Activated CD8-positive, alpha-beta memory T cell treated with anti-CD3 and anti-CD28 coated beads for 4 hours (primary cell): ENCODE measurements around the gene ADGRF5.

Experiments used
- DNase-seq, 2 donors: peaks; one replicate each; pipeline ENCODE4 v3.0.0-alpha.2; 2020; ENCODE audit warnings: low read depth in 2 of 2

The ADGRF5 gene

GRCh38 chr6:46930331-46930730 lies 8.6 kb upstream of the ADGRF5 start:
- DNase-seq, result no peak

- no peak for DNase-seq
Measured at GRCh38 chr6:46927066-46927465, 5.3 kb upstream of the ADGRF5 start.

GRCh38 chr6:46926481-46926880 lies 4.7 kb upstream of the ADGRF5 start:
- no peak for DNase-seq

DNA sequence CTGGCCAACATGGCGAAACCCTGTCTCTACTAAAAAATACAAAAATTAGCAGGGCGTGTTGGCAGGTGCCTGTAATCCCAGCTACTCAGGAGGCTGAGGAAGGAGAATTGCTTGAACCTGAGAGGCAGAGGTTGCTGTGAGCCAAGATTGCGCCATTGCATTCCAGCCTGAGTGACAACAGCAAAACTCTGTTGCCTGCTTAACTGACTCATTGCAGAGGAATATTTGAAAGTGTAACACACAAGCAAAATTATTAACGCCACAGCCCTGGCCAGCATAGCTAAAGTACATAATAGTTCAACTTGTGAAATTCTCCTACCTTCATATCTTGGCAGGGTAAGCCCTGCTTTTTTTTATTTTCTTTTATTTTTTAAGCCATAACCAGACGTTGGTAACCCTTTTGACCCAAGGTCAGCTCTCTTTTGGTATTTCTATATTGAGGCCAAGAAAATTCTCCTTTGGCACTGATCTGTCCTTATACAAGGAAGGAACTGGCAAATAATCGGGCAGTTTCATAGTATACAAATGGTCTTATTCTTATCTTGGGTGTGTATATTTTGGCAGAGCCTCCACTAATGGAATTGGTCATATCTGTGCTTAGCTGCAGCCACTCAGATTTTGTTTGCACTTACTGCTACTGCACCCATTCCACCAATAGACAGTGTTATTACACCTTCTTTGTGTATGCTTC lies 4.0 kb upstream of the ADGRF5 start:
- no peak for DNase-seq

DNA sequence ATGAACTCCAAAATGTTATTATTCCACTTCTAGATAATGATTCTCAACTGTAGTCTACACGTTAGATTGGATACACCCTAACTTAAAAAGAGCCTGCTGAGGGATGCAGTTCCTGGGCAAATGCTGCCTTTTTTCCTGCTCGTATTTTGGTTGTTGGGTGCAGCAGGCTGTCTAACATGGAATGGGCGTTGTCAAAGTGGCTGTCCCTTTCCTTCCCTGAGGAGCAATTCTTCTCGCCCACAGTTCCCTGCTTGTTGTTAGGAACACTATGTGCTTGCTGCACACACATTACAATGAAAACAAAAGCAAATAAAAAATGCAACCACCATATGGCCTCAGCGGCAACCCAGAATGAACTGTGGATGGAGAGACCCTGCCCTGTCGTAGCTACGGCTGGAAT lies 1.7 kb upstream of the ADGRF5 start:
- DNase-seq, result no peak

DNA sequence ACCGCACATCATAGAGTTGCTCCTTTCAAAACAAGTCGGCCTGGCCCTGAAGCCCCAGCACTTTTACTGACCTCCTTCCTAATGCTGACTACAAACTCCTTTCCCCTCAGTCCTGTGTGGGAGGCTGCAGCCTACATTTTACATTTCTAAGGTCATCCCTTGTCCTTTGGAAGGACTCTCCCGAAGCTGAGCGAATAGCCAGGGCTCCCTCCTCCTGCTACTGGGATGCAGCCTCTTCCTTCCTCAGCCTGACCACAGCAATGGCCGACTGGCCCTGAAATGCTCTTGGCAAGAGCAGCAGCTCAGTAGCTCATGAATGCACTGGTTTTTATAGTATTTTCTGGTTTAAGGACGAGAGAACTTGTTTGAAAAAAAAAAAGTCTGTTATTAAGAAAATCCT lies 679 bp downstream of the ADGRF5 start:
- no peak for DNase-seq

DNA sequence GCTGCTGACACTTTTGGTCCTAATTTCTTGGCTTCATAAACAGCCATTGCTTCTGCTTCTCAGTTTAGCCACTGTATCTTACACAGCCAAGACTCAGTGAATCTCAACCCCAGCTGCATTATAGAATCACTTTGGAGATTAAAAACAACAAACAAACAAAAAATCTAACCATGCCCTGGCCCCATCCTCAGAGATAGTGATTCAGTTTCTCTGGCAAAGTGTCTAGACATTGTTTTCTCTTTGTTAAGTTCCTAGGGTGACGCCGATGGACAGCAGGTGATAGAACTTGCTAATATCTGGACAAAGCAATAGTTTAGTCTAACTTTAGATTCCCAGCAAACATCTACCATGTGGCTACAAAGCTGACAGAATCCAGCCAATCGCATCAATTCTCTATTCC lies 2.9 kb downstream of the ADGRF5 start:
- DNase-seq, result no peak

DNA sequence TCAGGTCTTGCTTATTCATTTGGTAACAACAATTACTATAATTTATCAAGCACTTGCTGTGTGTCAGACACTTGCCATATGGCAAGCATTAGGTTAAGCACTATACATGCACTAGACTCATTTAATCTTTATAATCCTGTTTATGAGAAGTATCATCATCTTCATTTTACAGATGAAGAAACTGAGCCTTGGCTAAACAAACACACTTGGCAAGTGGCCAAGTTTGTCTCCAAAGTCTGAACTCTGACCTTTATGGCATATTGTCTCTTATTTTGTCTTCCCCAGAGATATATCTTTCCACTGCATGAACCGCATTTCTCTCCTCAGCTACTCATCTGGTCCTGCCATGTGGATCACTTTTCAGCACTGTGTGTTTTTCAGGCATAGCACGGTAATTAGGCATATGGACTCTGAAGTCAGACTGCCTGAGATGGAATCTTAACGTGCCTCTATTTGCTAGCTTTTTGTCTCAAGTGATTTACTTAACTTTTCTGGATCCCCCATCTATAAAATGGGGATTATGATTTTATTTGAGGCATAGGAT lies 4.7 kb downstream of the ADGRF5 start:
- no peak for DNase-seq

- DNase-seq, result no peak
Measured at GRCh38 chr6:46915866-46916265, 5.9 kb downstream of the ADGRF5 start.

DNA sequence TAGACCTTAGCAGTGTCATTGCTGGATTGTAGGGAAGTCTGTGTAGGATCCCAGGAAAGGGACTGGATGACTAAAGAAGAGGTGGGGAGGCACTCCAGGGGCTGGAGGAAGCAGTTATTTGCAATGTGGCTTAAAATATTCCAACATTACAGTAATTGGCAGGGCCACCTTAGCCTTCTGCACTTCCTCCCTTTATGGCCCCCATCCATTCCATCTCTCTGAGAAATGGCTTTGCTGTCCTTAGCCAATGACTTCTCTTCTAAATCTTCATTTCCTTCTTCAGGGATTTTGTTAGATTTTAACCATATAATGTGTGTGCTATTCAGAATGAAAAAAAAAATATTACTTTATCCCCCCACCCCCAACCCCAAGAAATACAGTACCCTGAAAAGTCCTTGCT lies 6.4 kb downstream of the ADGRF5 start:
- no peak for DNase-seq

DNA sequence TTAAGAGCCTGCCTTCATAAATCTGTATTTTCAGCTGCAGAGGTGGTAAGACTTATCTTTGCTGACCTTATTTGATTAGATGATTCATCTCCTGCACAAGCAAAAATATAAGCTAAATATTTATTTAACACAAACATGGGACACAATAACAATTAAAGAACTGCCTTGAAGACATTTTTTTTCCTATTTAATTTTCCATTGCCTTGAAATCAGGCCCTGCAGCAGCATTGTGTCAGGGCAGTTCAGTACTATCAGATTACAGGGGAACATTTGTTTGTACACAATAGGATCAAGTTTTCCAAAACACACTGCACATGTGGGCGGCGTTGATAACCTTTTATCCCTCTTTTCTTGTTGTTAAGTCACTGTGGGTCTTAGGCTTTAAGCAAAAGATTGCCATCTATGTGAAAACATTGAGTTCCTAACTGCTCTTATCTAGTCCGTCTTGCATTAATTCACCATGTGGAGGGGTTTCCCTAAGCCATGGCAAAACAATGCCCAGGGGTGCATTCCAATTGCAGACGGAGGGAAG lies 7.4 kb downstream of the ADGRF5 start:
- no peak for DNase-seq

DNA sequence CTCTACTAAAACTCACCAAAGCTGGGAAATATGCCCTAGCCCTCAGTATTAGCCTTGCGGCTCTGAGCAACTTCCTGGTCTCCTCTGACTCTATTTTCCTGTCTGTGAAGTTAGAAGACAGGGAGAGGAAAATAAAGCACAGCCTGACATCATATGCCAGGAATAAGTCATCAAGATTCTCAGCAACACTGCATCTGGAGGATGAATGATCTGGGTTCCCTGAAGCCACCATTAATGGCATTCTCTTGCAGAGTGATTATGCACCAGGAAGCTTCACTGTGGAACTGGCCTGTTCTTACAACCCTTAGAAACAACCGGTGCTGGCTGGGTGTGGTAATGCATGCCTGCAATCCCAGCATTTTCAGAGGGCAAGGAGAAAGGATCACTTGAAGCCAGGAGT lies 12.4 kb downstream of the ADGRF5 start:
- no peak for DNase-seq

DNA sequence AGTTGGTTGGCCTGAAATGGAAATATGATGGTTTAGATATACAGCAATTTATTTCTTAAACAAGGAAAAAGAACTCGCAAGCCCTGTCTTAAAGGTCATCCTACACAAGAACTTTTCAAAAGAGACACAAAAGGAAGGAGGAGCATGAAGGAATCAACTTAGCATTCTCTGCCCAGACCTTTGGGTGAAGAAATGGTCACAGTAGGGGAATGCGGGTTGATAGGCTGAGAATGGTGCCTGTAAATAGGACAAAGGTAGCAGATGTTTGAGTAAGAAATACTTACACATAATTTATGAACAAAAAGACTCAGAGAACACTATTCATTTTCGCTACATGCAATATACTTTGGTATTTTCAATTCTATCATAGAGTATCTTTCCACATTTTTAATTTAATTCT lies 15.0 kb downstream of the ADGRF5 start:
- no peak for DNase-seq

DNA sequence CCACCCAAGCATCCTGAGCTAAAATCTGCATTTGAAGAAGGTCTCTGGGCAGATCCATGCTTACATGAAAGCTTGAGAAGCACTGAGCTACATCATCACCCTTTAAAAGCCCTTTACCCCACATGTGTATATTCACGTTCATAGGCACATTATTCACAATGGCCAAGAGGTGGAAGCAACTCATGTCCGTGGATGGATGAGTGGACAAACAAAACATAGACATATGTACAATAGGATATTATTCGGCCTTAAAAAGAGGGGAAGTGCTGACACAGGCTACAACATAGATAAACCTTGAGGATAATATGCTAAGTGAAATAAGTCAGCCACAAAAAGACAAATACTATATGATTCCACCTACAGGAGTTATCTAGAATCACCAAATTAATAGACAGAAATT lies 17.6 kb downstream of the ADGRF5 start:
- DNase-seq, result no peak

DNA sequence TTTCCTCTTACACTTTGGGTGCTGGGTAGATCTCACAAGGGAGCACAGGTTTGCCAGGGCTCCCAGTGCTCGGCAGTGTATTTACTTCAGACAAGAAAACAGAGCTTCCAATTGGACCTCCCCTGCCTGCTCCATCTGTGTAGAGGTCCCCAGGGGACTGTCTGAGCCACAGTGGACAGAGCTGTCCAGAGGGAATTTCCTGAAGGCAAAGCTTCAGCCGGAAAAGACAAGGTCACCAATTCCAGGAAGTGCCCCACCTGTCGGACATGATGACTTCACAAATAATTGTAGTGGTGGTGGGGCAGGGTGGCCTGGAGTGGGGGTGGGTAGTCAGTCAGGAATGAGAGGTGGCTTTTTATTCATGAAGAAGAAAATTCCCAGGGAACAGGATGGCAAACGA lies 18.6 kb downstream of the ADGRF5 start:
- DNase-seq, result no peak

DNA sequence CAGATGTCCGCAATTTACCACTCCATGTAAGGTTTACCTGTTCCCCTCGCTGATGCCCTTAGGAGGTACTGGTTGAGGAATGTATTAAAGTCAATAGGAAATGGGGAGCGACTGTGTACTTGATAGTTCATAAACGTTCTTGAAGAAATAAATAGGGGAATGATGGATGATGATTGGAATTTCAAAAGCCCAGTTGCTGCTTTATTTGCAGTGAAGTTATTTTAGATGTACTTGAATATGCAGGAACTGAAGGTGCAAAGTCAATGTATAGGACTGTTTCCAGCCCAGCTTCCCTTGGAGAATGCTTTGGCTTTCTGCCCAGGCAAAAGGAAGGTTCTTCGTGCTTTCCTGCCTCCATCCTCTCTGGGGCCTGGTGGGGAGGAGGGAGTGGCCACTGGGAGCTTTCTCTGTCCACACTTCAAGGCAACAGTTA lies 19.8 kb downstream of the ADGRF5 start:
- no peak for DNase-seq

DNA sequence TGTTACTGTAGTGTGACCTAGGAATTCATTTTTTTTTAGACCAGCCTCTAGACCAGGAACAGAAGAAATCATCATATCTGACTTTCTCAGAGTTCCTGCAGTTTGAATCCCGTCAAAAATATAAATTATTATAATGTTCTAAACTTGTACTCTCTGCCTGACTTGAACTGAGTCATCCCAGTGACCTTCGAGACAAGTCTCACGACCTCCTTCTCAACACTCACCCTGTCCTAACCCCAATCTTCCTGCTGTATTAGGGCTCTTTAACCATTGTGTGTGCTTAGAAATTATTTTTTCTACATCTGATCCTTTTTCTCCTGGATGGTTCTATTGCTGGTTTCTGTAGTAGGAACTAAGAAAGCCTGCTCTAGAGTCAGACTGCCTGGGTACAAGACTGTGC lies 21.5 kb downstream of the ADGRF5 start:
- DNase-seq, result no peak

DNA sequence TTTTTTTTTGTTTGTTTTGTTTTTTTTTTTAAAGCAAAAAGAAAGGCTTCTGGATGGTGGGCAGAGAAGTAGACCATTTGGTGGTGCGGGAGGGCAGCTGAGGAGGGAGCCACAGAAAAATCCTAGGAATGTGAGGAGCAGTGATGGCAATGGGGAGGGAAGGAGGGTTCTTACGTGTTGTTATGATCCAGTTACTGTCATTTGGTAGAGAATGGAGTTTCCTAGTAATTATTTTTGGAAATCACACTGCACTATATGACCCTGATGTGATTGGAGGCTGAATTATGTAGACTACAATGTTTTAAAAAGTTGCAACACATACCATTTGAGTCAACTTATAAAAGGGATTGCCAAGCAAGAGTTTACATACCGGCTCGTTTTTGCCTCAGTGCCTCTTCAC lies 22.1 kb downstream of the ADGRF5 start:
- DNase-seq, result no peak

GRCh38 chr6:46898006-46898405 lies 23.7 kb downstream of the ADGRF5 start:
- DNase-seq, result no peak

GRCh38 chr6:46896871-46897270 lies 24.9 kb downstream of the ADGRF5 start:
- no peak for DNase-seq

GRCh38 chr6:46895930-46896329 lies 25.8 kb downstream of the ADGRF5 start:
- no peak for DNase-seq

GRCh38 chr6:46894433-46894832 lies 27.3 kb downstream of the ADGRF5 start:
- no peak for DNase-seq

DNA sequence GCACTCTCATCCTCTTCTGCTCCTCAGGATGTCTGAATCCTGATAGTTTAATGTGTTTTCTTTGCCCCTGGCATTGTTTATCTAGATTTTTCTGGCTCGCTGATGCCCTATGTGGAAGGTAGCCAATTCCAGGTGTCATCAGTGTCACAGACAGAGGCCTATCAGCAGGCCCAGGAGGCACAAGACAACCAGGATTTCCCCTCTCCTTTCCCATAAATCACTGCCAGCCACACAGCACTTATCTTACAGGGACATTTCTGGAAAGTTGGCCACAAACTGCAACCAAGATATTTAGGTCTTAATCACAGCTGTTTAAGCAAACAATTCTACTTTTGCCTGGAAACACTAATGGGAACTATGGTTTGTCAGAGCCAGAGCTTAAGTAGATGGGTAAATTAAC lies 28.1 kb downstream of the ADGRF5 start:
- no peak for DNase-seq

DNA sequence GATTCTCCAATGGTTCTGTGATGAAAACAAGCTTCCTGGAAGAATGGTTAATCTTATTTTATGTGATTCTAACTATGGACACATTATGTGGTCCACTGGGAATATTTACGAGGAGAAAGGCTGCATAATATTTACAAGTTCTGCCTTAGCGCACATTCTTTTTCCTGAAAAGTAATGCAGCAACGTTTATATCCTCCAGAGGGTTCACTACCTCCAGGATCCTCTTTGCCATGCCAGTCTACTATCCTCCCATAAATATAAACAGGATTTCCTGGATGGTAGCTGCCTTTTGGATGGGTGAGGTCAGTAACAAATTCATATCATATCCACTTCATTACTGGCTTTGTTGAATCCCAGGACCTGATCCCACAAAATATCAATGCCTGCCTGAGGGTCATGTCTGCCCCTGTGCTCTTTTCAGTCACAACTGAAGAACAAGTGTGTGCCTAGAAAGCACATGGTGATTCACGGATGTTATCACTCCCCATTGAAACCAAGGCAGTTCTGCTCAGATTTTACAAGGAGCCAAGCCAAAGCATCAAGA lies 30.4 kb downstream of the ADGRF5 start:
- DNase-seq, result no peak
